Activated CD4-positive, alpha-beta T cell treated with anti-CD3 and anti-CD28 coated beads for 48 hours (primary cell): Measurements from ENCODE around the gene PSD4.

Experiments used
- DNase-seq: peaks from one replicate; pipeline ENCODE4 v3.0.0-alpha.2; 2020

The PSD4 gene

GRCh38 chr2:113242327-113242726 lies 68.6 kb downstream of the PSD4 start:
- DNase-seq: no peak

DNA sequence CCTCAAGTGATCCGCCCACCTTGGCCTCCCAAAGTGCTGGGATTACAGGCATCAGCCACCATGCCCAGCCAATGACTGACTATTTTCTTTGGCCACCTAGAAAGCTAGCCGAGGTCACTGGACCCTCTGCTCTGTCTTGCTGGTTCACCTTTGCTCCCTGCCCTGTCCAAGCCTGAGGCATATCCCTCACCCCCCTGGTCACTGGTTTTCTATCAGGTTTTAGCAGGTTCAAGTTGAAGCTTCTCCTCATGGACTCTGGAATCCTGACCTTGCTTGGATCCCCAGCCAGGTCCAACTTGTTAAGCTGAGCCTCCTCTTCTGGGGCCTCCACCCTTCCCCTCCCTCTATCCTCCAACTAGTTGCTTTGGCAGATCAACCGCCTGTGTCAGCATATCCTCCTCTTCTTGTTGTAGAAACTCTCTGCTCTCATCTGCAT lies 71.5 kb downstream of the PSD4 start:
- no peak for DNase-seq

DNA sequence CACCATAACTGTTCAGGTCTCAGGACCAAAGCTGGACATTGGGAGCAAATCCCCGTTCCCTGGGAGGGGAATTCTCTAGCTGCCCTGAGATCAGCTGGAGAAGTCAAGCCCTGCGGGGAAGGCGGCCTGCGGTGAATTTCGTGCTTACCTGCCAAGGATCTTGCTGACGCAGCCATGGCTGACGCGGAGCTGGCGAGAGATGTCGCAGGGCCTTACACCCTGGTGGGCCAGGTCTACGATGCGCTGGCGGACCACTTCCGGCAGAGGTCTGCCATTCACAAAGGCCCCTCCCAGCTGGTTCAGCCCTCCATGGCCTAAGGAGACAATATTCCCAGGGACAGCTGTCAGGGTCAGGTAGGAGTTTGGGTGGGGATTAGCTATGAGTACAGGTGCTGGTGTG lies 72.8 kb downstream of the PSD4 start:
- DNase-seq: no peak

- peak; percentile 80 for DNase-seq
Measured at GRCh38 chr2:113248997-113249770, 75.4 kb downstream of the PSD4 start.

DNA sequence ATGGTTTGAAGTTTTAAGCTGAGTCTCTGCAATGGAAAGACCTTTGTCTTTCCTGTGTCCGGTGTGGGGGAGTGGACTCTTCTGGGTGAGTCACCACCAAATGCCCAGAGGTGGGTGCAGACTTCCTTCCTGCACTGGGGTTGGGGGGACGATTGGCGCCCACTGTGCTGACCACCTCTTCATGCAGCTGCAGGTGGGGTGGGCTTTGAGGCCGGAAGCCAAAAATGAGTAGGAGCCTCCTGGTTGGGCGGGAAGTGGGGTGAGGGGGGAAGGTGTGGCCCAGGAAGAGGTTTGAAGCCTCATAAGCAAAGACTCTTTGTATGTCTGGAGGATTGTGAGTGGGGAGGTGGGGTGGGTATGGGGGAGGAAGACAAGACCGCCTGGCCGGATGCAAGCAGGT lies 77.3 kb downstream of the PSD4 start:
- DNase-seq: peak; percentile 15

GRCh38 chr2:113252047-113252590 lies 78.3 kb downstream of the PSD4 start:
- DNase-seq: no peak

GRCh38 chr2:113253453-113253852 lies 79.7 kb downstream of the PSD4 start:
- no peak for DNase-seq

- no peak for DNase-seq
Measured at GRCh38 chr2:113255140-113256070, 81.6 kb downstream of the PSD4 start.

DNA sequence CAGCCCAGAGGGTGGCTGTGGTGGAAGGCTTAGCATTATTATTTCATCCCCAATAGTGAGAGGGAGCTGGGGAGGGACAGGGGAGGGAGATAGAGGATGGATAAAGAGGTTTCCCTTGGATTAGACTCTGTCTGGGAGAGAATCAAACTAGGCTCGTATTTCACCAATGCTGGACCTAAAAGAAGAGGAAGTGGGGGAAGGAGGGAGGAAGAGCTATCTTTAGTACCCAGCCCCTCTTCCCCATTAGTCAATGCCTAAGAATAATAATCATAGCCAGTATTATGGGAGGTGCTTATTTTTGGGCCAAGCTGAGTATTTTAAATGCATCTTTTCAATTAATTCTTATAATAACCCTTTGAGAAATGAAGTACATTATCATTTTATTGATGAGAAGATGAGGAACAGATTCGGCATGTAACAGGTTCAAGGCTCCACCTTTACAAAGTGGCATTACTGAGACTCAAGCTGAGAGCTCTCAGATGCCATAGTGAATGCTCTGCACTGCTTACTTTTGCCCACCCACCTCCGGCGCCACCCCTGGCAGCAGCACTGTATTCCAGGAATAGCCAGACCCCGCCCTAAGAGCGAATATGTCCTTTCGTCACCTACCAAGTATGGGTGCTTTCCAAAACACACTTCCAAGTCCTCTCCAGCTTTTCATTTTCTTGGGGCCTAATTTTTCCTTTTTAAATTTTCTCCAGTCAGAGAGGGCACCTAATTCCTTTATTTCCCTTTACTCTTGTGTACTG lies 83.9 kb downstream of the PSD4 start:
- DNase-seq: no peak

DNA sequence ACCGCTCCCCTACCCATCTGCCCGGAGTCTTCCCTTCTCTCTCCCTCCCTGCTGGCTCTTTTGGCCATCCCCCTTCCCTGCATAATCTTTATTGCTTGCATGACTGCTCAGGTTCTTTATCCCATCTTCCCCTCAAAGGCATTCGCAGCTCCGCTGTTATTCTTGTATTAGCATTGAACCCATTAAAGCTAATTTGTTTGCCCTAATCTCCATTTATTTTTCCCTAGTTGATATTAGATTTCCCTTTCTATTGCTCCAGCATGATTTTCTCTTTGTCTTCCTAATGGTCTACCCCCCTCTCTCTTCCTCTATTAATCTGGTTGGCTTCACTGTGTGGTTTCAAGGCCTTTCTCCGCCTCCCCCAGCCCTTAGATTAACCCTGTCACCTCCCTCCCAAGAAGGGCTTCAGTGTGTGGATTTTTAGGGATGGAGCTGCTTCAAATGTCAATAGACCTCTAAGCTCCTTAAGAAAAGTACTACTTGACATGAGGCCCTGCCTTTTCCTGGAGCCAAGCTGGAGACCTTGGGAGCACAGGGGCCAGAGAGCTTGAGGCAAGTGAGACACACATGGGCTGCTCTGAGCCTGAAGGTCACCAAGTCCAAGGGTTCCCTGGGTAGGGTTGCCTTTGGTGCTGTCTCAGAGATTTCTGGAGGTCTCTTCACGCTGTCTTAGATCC lies 84.8 kb downstream of the PSD4 start:
- no peak for DNase-seq
